DOHH2 (cell line): ENCODE measurements around the gene SIRT5.

Source experiments
- H3F3A ChIP-seq: fragments of 200-600 bp; sonication (generic), shearing (Covaris generic); 2 replicates; pipeline ENCODE4 v1.6.0; 2016; ENCODE audit warnings: antibody characterized with exemption, mild to moderate bottlenecking; ENCODE audit not compliant: control insufficient read depth, insufficient read depth
- H3K27ac ChIP-seq: fragments of 200-600 bp; sonication (generic); 2 replicates; pipeline ENCODE4 v1.5.1; 2014; ENCODE audit warnings: low read depth, mild to moderate bottlenecking, low read length, moderate library complexity
- H3K27me3 ChIP-seq: fragments of 200-600 bp; sonication (generic); 2 replicates; pipeline ENCODE4 v1.6.1; 2014; ENCODE audit warnings: mild to moderate bottlenecking, low read length, mixed read lengths; ENCODE audit not compliant: control insufficient read depth
- H3K36me3 ChIP-seq: fragments of 200-600 bp; sonication (generic); 2 replicates; pipeline ENCODE4 v1.6.1; 2014; ENCODE audit warnings: mild to moderate bottlenecking, low read length, moderate library complexity, mixed read lengths; ENCODE audit not compliant: control insufficient read depth
- H3K4me1 ChIP-seq: fragments of 200-600 bp; sonication (generic); 2 replicates; pipeline ENCODE4 v1.6.1; 2014; ENCODE audit warnings: mild to moderate bottlenecking, low read length, mixed read lengths; ENCODE audit not compliant: control insufficient read depth
- H3K4me2 ChIP-seq: fragments of 200-600 bp; sonication (generic); 2 replicates; pipeline ENCODE4 v1.6.0; 2014; ENCODE audit warnings: mild to moderate bottlenecking, low read length, moderate library complexity
- H3K4me3 ChIP-seq: fragments of 200-600 bp; sonication (generic); 2 replicates; pipeline ENCODE4 v1.5.1; 2014; ENCODE audit warnings: mild to moderate bottlenecking, low read length, mixed read lengths
- H3K79me2 ChIP-seq: fragments of 200-600 bp; sonication (generic); 2 replicates; pipeline ENCODE4 v1.6.1; 2014; ENCODE audit warnings: mild to moderate bottlenecking, low read length, mixed read lengths; ENCODE audit not compliant: control insufficient read depth
- H3K9me2 ChIP-seq: fragments of 200-600 bp; sonication (generic); replicated peaks from 2 replicates; pipeline ENCODE4 v1.6.1; 2014; ENCODE audit warnings: mild to moderate bottlenecking, low read length, mixed read lengths; ENCODE audit not compliant: control insufficient read depth
- H3K9me3 ChIP-seq: fragments of 200-600 bp; sonication (generic); 2 replicates; pipeline ENCODE4 v1.6.1; 2014; ENCODE audit warnings: antibody characterized with exemption, low read length, mixed read lengths; ENCODE audit not compliant: control insufficient read depth, insufficient read depth
- H4K20me1 ChIP-seq: fragments of 200-600 bp; sonication (generic); 2 replicates; pipeline ENCODE4 v1.6.0; 2014; ENCODE audit warnings: low read depth, mild to moderate bottlenecking, antibody characterized with exemption, low read length, moderate library complexity; ENCODE audit not compliant: control insufficient read depth, insufficient read depth
- EZH2phosphoT487 ChIP-seq: fragments of 200-600 bp; sonication (generic); IDR thresholded peaks from 2 replicates; pipeline ENCODE4 v1.6.1; 2017; ENCODE audit warnings: borderline replicate concordance, mild to moderate bottlenecking, antibody characterized with exemption, low read length, moderate library complexity, mixed read lengths
- TF ChIP-seq, protein P1 (sequence below): fragments of 200-600 bp; sonication (generic); IDR thresholded peaks from one replicate; pipeline ENCODE4 v1.5.1; 2014; ENCODE audit warnings: antibody characterized with exemption, mild to moderate bottlenecking, low read depth, low read length; ENCODE audit not compliant: poor library complexity, severe bottlenecking

SIRT5 gene

DNA sequence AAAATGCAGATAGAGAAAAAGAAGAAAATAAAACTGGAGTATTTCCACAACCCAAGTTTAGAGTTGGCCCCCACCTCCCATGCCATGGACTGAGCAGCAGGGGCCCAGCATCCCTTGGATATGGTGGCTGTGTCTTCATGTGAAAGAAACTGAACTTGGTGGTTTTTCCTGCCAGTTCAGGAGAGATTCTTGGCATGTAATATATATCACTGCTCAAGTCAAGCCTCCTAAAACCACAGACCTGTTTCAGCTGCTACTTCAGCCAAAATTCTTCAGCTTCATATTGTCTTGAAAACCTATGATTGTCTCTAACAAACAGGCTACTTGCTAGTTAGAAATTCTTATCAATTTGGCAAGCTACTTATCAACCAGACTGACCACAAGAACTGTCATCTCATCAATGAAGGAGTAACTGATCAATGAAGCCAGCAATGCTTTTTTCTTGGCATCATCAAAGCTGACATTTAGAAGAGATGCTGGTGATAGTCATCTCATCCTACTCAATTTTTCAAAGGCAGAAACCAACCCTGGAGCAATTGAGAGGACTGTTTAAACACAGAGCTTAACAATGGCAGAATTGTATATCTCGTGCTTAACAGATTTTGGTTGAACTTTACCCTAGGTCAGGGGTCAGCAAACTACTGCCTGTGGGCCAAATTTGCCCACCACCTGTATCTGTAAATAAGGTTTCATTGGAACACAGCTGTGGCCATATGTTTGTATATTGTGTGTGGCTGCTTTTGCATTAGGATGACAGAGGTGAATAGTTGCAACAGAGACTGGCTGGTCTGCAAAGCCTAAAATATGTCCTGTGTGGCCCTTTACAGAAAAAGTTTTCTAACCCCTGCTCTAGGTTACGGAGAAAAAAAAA lies 30.4 kb downstream of the SIRT5 start:
- H3K4me2 ChIP-seq: no peak overlapping the region
- H3F3A ChIP-seq: no peaks in the 10 kb centered on the region
- H4K20me1 ChIP-seq: no peaks in the 10 kb centered on the region
- no peaks in the 10 kb centered on the region for H3K9me3 ChIP-seq
- H3K27ac ChIP-seq: no peak overlapping the region
- H3K27me3 ChIP-seq: no peaks in the 10 kb centered on the region
- H3K79me2 ChIP-seq: no peaks in the 10 kb centered on the region
- H3K4me3 ChIP-seq: no peak overlapping the region
- H3K9me2 ChIP-seq: no peaks in the 10 kb centered on the region
- H3K4me1 ChIP-seq: no peaks in the 10 kb centered on the region
- peaks cover 6% of the 10 kb centered on the region; the same call in 1 of the 2 replicates for H3K36me3 ChIP-seq
- no peak for TF ChIP-seq EZH2phosphoT487
- TF ChIP-seq, protein P1, sequence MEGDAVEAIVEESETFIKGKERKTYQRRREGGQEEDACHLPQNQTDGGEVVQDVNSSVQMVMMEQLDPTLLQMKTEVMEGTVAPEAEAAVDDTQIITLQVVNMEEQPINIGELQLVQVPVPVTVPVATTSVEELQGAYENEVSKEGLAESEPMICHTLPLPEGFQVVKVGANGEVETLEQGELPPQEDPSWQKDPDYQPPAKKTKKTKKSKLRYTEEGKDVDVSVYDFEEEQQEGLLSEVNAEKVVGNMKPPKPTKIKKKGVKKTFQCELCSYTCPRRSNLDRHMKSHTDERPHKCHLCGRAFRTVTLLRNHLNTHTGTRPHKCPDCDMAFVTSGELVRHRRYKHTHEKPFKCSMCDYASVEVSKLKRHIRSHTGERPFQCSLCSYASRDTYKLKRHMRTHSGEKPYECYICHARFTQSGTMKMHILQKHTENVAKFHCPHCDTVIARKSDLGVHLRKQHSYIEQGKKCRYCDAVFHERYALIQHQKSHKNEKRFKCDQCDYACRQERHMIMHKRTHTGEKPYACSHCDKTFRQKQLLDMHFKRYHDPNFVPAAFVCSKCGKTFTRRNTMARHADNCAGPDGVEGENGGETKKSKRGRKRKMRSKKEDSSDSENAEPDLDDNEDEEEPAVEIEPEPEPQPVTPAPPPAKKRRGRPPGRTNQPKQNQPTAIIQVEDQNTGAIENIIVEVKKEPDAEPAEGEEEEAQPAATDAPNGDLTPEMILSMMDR: no peak

DNA sequence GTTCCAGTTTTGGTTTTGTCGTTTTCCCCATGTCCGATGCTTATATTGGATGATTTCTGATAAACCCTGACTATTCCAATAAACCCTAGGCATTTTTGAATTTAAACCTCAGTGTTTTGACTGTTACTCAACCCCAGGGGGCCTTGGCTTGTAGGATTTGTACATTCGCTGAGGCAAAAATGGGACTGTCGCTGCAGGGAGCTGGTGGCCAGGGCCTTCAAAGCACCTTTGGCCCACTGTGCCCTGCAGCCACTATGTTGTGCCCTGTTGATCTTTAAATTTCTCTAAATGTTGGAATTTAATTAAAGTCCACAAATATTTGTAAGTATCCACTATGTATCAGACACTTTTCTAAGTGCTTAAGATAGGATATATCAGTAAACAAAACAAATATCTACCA lies 31.2 kb downstream of the SIRT5 start:
- H3K4me1 ChIP-seq: peaks cover 4% of the 10 kb centered on the region
- no peaks in the 10 kb centered on the region for H3K27me3 ChIP-seq
- H3K4me3 ChIP-seq: no peak overlapping the region
- H3K9me2 ChIP-seq: no peaks in the 10 kb centered on the region
- no peaks in the 10 kb centered on the region for H3K9me3 ChIP-seq
- TF ChIP-seq EZH2phosphoT487: no peak
- TF ChIP-seq, protein P1: no peak
- H4K20me1 ChIP-seq: no peaks in the 10 kb centered on the region
- H3F3A ChIP-seq: peaks cover 2% of the 10 kb centered on the region
- H3K79me2 ChIP-seq: no peaks in the 10 kb centered on the region
- peaks cover 4% of the 10 kb centered on the region; the same call in 1 of the 2 replicates for H3K36me3 ChIP-seq
- no peak overlapping the region for H3K27ac ChIP-seq
- no peak overlapping the region for H3K4me2 ChIP-seq

DNA sequence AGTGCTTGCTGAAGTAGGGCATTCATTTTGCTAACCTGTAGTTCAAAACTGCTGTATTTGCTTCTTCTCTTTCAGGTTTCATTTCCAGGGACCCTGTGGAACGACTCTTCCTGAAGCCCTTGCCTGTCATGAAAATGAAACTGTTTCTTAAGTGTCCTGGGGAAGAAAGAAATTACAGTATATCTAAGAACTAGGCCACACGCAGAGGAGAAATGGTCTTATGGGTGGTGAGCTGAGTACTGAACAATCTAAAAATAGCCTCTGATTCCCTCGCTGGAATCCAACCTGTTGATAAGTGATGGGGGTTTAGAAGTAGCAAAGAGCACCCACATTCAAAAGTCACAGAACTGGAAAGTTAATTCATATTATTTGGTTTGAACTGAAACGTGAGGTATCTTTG lies 37.3 kb downstream of the SIRT5 start:
- peaks cover 20% of the 10 kb centered on the region for H3K36me3 ChIP-seq
- H4K20me1 ChIP-seq: peaks cover 8% of the 10 kb centered on the region; the same call in 1 of the 2 replicates
- no peaks in the 10 kb centered on the region for H3K27me3 ChIP-seq
- H3K9me3 ChIP-seq: no peaks in the 10 kb centered on the region
- peaks cover 24% of the 10 kb centered on the region for H3F3A ChIP-seq
- peaks cover 45% of the 10 kb centered on the region for H3K4me1 ChIP-seq
- peak overlapping the region; percentile 71 for H3K27ac ChIP-seq
- TF ChIP-seq, protein P1: no peak
- no peak for TF ChIP-seq EZH2phosphoT487
- H3K4me3 ChIP-seq: peak overlapping the region; percentile 99
- peak overlapping the region; percentile 83 for H3K4me2 ChIP-seq
- H3K79me2 ChIP-seq: peaks cover 42% of the 10 kb centered on the region
- no peaks in the 10 kb centered on the region for H3K9me2 ChIP-seq
